GM13977 (cell line): ENCODE data around the gene PGBD2.
A peak's percentile ranks its signal among the peaks of the same experiment; 100 is the strongest.

ENCODE experiments used
- DNase-seq: peaks from one replicate; pipeline ENCODE4 v3.0.0; 2012; ENCODE audit warnings: low spot score
- in situ Hi-C: fragments of 300-500 bp; cut with MboI; formaldehyde crosslinking; loops from one replicate; pipeline ENCODE4 v1.12.0; 2022; ENCODE audit warnings: low sequenced_read_pairs, low pct_unique_long_range_greater_than_20kb, mixed read lengths, inconsistent platforms; ENCODE audit not compliant: unreplicated experiment
- TF ChIP-seq, protein P1 (sequence below): IDR thresholded peaks from 2 replicates; pipeline ENCODE4 v1.5.1; 2012; ENCODE audit warnings: mild to moderate bottlenecking, control low read depth; ENCODE audit not compliant: insufficient read depth; ENCODE audit errors: extremely low read depth, missing control alignments

PGBD2 gene, protein sequence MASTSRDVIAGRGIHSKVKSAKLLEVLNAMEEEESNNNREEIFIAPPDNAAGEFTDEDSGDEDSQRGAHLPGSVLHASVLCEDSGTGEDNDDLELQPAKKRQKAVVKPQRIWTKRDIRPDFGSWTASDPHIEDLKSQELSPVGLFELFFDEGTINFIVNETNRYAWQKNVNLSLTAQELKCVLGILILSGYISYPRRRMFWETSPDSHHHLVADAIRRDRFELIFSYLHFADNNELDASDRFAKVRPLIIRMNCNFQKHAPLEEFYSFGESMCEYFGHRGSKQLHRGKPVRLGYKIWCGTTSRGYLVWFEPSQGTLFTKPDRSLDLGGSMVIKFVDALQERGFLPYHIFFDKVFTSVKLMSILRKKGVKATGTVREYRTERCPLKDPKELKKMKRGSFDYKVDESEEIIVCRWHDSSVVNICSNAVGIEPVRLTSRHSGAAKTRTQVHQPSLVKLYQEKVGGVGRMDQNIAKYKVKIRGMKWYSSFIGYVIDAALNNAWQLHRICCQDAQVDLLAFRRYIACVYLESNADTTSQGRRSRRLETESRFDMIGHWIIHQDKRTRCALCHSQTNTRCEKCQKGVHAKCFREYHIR

DNA sequence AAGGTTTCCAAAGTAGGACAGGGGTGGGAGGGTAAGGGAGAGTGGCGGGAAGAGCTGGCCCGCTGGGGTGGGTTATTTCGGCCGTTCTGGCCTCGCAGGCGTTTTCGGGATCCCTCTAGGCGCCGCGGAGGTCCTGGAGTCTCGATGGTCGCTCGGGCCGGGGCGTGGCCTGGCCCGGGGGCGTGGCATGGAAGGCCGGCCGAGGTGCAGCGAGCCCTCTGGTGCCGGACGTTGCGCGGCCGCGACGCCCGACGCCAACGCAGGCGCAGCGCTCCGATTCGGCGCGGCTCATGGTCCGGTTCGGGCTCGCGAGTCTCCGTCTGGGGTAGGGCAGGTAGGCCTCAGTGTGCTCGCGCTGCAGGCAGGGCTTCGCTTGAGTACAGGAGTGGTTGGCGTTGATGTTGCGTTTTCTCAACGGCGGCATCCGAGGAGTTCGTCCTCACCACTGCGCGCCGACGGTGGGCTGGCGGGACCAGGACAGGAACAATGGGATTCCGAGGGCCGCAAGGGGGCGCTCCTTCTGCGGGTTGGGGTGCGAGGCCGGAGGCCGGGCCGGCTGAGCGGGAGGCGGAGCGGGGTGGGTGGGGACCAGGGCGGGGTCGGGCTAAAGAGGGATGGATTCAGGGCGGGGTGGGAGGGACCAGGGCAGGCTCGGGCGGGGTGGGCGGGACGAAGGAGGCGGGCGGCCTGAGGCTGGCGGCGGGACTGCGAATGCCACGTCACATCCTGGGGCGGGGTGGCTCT lies at the start of gene PGBD2:
PGBD2 (plus strand) TSS at position 227 of the 744 bp plus-strand sequence. CDS start 7,628 bp downstream, outside the sequence.
- TF ChIP-seq, protein P1, sequence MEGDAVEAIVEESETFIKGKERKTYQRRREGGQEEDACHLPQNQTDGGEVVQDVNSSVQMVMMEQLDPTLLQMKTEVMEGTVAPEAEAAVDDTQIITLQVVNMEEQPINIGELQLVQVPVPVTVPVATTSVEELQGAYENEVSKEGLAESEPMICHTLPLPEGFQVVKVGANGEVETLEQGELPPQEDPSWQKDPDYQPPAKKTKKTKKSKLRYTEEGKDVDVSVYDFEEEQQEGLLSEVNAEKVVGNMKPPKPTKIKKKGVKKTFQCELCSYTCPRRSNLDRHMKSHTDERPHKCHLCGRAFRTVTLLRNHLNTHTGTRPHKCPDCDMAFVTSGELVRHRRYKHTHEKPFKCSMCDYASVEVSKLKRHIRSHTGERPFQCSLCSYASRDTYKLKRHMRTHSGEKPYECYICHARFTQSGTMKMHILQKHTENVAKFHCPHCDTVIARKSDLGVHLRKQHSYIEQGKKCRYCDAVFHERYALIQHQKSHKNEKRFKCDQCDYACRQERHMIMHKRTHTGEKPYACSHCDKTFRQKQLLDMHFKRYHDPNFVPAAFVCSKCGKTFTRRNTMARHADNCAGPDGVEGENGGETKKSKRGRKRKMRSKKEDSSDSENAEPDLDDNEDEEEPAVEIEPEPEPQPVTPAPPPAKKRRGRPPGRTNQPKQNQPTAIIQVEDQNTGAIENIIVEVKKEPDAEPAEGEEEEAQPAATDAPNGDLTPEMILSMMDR: peak; percentile 89
- in situ Hi-C loops: no loop called here
- peak; percentile 98 for DNase-seq

DNA sequence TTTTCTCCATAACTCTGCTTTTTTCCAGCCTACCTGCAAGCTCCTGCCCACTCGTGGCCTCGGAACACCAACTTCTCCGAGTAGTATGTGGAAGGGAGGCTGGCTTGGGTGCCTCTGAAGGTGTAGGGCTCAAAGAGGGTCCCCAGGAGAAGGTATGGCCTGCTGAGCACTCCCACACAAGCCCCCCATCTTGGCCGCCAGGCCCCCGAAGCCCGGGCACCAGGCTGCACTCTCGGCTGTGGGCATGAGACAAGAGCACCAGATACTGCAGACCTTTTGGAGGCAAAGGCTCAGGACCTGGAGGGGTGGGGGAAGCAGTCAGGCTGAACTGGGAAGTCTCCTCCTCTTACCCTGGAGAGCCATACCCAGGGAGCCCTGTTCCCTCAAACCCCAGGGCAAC lies 48.8 kb upstream of the PGBD2 start:
- DNase-seq: no peak
- in situ Hi-C loops: no loop called here
- TF ChIP-seq, protein P1: no peak

DNA sequence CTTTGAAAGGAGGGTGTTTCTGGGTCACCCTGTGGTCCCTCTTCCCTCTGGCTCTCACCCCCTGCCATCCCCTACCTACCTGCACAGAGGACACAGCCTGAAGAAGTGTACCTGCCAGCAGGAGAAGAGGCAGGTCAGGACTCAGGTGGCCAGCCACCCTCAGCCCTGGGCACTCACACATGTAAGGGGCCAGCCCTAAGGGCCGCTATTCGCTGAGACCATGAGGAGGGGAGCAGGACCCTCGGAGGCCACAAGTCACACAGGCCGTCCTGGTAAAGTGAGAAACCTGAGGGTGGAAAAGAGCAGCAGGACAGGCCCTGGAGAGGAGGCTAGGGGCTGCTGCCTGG lies 48.3 kb upstream of the PGBD2 start:
- in situ Hi-C loops: no loop called here
- TF ChIP-seq, protein P1: no peak
- no peak for DNase-seq

DNA sequence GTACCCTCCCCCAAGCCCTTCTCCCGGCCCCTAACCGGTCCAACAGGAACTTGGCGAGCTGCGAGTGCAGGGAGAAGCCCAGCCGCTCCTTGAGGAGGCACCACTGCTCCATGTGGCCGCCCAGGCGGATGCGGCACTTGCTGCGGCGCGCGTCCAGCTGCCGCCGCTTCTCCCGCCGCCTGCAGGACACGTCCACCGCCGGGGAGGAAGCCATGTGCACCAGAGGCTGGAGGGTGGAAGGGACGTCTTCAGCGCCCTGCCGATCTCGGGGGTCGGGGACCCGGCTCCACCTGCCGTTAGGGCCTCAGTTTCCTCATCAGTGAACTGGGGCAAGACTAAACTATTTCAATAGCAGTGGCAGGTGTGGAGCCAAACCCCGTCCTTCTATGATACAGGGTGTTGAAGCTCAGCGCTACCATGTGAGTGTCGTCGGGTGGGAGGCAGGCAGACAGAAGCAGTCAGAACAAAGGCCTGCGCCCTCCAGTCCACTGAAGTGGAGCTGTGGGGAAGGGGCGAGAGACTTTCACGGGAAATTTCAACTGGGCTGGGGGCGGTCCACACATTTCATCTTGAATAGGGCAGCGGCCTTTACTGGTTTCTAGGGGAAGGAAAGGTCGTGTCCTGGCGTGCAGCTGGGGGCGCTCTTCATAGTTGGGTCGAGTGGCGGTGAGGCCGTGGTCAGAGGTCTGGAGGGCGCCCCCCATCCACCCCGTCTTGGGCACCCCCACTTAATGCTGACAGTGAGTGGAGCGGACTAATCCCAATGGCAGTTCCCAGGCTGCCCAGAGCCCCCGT lies 47.7 kb upstream of the PGBD2 start:
- DNase-seq: peak; percentile 85
- TF ChIP-seq, protein P1: peak; percentile 71
- in situ Hi-C loops: no loop called here

DNA sequence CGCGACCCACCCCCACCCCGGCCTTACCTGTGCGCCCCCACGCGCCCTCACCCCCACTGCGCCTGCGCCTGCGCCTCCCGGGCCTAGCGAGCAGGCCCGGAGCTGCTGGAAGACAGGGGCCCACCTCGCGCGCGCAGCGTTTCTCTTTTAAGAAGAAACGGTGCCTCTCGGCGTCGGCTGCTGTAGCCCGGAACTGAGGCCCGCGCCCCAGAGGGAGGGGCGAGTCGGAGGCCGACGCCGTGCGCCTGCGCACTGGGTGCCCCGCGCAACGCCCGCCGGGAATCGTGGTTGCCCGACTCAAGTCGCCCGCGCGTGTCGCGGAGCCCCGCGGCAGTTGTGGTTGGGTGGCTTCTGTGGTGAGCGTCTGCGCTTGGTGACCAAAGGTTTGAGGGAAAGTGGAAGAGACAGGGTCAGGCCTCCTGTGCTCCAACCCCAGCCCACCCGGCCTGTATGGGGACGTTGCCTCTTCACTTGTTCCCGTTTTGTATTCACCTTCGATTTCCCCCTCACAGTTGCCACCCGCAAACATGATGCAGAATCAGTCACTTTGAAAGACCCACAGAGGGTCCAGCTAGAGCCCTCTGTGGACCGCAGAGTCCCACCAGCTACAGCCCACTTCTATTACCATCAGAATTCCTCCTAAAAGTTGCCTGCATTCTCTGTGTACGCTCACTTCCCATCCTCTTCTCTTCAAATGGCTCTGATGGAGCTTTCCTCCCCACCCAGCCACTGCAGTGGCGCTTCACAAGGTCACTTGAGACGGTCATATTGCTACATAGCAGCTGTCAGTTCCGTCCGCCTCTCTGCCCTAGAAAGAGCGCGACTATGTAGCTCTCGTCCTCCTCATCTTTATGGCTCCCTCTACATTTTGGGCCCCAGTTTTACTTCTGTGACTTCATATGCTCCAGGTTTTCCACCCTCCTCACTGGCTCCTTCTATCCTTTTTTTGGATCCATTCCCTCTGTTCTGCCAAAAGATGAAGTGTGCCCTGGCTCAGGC lies 46.8 kb upstream of the PGBD2 start, which contains the start of gene ZNF692:
ZNF692 (minus strand) TSS at position 195 of the 999 bp plus-strand sequence. CDS start 776 bp downstream, outside the sequence.
- in situ Hi-C loops: no loop called here
- TF ChIP-seq, protein P1: no peak
- peak; percentile 99 for DNase-seq
